ENCODE data around the gene CLIC2.
"Not testable (repeated sequence)": the region's sequence is repeated elsewhere in the genome, so short reads cannot be mapped to it uniquely, and the experiment has no call there.

The CLIC2 gene

GRCh38 chrX:155334486-155335336 lies at the start of gene CLIC2:
CLIC2 (minus strand) TSS chrX:155334614; CDS start chrX:155334427, 187 bp downstream.
- DNase-seq (ENCODE audit: low read depth), result peak; percentile 75

GRCh38 chrX:155382529-155382967 lies 48.1 kb upstream of the CLIC2 start:
- DNase-seq (ENCODE audit: low read depth), result not testable (repeated sequence)

- not testable (repeated sequence) for DNase-seq (ENCODE audit: low read depth)
Measured at GRCh38 chrX:155381843-155382528, 47.6 kb upstream of the CLIC2 start, which contains the start of gene F8A2. F8A2 (plus strand) TSS chrX:155382095; CDS start chrX:155382115, 20 bp downstream.

- not testable (repeated sequence) for DNase-seq (ENCODE audit: low read depth)
Measured at GRCh38 chrX:155379802-155380201, 45.4 kb upstream of the CLIC2 start.

GRCh38 chrX:155373777-155374458 lies 39.5 kb upstream of the CLIC2 start:
- not testable (repeated sequence) for DNase-seq (ENCODE audit: low read depth)

- not testable (repeated sequence) for DNase-seq (ENCODE audit: low read depth)
Measured at GRCh38 chrX:155363712-155364111, 29.3 kb upstream of the CLIC2 start.

- DNase-seq (ENCODE audit: low read depth), result not testable (repeated sequence)
Measured at GRCh38 chrX:155349448-155349847, 15.0 kb upstream of the CLIC2 start.

GRCh38 chrX:155345689-155346088 lies 11.3 kb upstream of the CLIC2 start:
- not testable (repeated sequence) for DNase-seq (ENCODE audit: low read depth)

GRCh38 chrX:155335337-155335712 lies 911 bp upstream of the CLIC2 start:
- not testable (repeated sequence) for DNase-seq (ENCODE audit: low read depth)

- DNase-seq (ENCODE audit: low read depth), result no peak
Measured at GRCh38 chrX:155333544-155334100, 792 bp downstream of the CLIC2 start.

- no peak for DNase-seq (ENCODE audit: low read depth)
Measured at GRCh38 chrX:155330992-155331391, 3.4 kb downstream of the CLIC2 start.

GRCh38 chrX:155329293-155329692 lies 5.1 kb downstream of the CLIC2 start:
- DNase-seq (ENCODE audit: low read depth), result no peak

GRCh38 chrX:155326610-155327009 lies 7.8 kb downstream of the CLIC2 start:
- DNase-seq (ENCODE audit: low read depth), result no peak

GRCh38 chrX:155314260-155314659 lies 20.2 kb downstream of the CLIC2 start:
- no peak for DNase-seq (ENCODE audit: low read depth)

GRCh38 chrX:155313766-155314165 lies 20.6 kb downstream of the CLIC2 start:
- DNase-seq (ENCODE audit: low read depth), result no peak

GRCh38 chrX:155293771-155294170 lies 40.6 kb downstream of the CLIC2 start:
- no peak for DNase-seq (ENCODE audit: low read depth)

- no peak for DNase-seq (ENCODE audit: low read depth)
Measured at GRCh38 chrX:155279873-155280272, 54.5 kb downstream of the CLIC2 start.

- DNase-seq (ENCODE audit: low read depth), result no peak
Measured at GRCh38 chrX:155270969-155271368, 63.4 kb downstream of the CLIC2 start.

GRCh38 chrX:155267995-155268394 lies 66.4 kb downstream of the CLIC2 start:
- not testable (repeated sequence) for DNase-seq (ENCODE audit: low read depth)

- DNase-seq (ENCODE audit: low read depth), result no peak
Measured at GRCh38 chrX:155266439-155266838, 68.0 kb downstream of the CLIC2 start.

- DNase-seq (ENCODE audit: low read depth), result peak; percentile 18
Measured at GRCh38 chrX:155263854-155264628, 70.4 kb downstream of the CLIC2 start, which contains the start of gene RAB39B. RAB39B (minus strand) TSS chrX:155264491; CDS start chrX:155264288, 203 bp downstream.

Data from CMK (cell line).